GM23338 (cell line): ENCODE results near the gene RNF19B.

ENCODE experiments used
- CREB1 ChIP-seq: fragments of 250-450 bp; sonication (Bioruptor Pico); IDR thresholded peaks from 2 replicates; pipeline ENCODE4 v1.5.0; 2020; ENCODE audit warnings: low read depth, mild to moderate bottlenecking, moderate library complexity
- CTCF ChIP-seq, 2 experiments: fragments of 200-600 bp in 1 of 2; sonication (generic) in 1 of 2; conservative IDR thresholded peaks; 2 replicates each; pipeline versions ENCODE4 v1.5.1 to v1.6.1; 2016 to 2017; ENCODE audit warnings: antibody characterized with exemption in 2 of 2, low read depth in 2 of 2, mild to moderate bottlenecking in 2 of 2, moderate library complexity in 1 of 2
- ETS1 ChIP-seq: IDR thresholded peaks from 2 replicates; pipeline ENCODE4 v1.6.1; 2016; ENCODE audit warnings: antibody characterized with exemption
- EZH2 ChIP-seq: fragments of 200-600 bp; sonication (generic); IDR thresholded peaks from one replicate; pipeline ENCODE4 v1.8.0; 2017; ENCODE audit warnings: antibody characterized with exemption, mild to moderate bottlenecking, low read depth; ENCODE audit not compliant: unreplicated experiment
- EZH2phosphoT487 ChIP-seq: fragments of 200-600 bp; sonication (generic); IDR thresholded peaks from one replicate; pipeline ENCODE4 v1.8.1; 2018; ENCODE audit warnings: antibody characterized with exemption; ENCODE audit not compliant: unreplicated experiment
- JUNB ChIP-seq: IDR thresholded peaks from one replicate; pipeline ENCODE4 v1.6.1; 2016; ENCODE audit warnings: antibody characterized with exemption; ENCODE audit not compliant: unreplicated experiment
- POLR2AphosphoS5 ChIP-seq: IDR thresholded peaks from 2 replicates; pipeline ENCODE4 v1.6.1; 2016; ENCODE audit warnings: antibody characterized with exemption, low read depth
- REST ChIP-seq: IDR thresholded peaks from one replicate; pipeline ENCODE4 v1.6.1; 2018; ENCODE audit warnings: antibody characterized with exemption; ENCODE audit not compliant: unreplicated experiment
- STAT1 ChIP-seq: IDR thresholded peaks from one replicate; pipeline ENCODE4 v1.6.1; 2016; ENCODE audit warnings: antibody characterized with exemption; ENCODE audit not compliant: unreplicated experiment
- ZNF462 ChIP-seq: fragments of 250-450 bp; sonication (Bioruptor Pico); IDR thresholded peaks from 2 replicates; pipeline ENCODE4 v1.5.0; 2020; ENCODE audit warnings: mild to moderate bottlenecking, moderate library complexity

- TF ChIP-seq REST (no peak), CTCF (conservative IDR thresholded peaks at IDR 0.05; ENCODE audit: low read depth in 2 of 2) (no peak), POLR2AphosphoS5 (no peak), EZH2 (no peak), CREB1 (CRISPR knock-in tag) (no peak), JUNB (no peak), EZH2phosphoT487 (no peak), ETS1 (no peak), ZNF462 (CRISPR knock-in tag) (no peak), STAT1 (no peak)
Observed at GRCh38 chr1:32890516-32891240, 73.9 kb downstream of the RNF19B start.
